HG03457 (cell line): ENCODE results near the gene CORO1A.
A peak's percentile ranks its signal among the peaks of the same experiment; 100 is the strongest.
"Not testable (repeated sequence)": the region's sequence is repeated elsewhere in the genome, so short reads cannot be mapped to it uniquely, and the experiment has no call there.

Experiments
- ATAC-seq: cut with Tn5 transposase; IDR thresholded peaks from one replicate; pipeline ENCODE4 v1.9.1; 2021; ENCODE audit warnings: moderate number of reproducible peaks; ENCODE audit not compliant: unreplicated experiment

CORO1A gene

DNA sequence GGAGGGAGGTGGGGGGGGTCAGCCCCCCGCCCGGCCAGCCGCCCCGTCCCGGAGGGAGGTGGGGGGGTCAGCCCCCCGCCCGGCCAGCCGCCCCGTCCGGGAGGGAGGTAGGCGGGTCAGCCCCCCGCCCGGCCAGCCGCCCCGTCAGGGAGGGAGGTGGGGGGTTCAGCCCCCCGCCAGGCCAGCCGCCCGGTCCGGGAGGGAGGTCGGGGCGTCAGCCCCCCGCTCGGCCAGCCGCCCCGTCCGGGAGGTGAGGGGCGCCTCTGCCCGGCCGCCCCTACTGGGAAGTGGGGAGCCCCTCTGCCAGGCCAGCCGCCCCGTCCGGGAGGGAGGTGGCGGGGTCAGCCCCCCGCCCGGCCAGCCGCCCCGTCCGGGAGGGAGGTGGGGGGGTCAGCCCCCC, 14.0 kb upstream of the CORO1A start:
- not testable (repeated sequence) for ATAC-seq

- ATAC-seq: not testable (repeated sequence)
Measured at GRCh38 chr16:30170145-30170544, 13.3 kb upstream of the CORO1A start.

DNA sequence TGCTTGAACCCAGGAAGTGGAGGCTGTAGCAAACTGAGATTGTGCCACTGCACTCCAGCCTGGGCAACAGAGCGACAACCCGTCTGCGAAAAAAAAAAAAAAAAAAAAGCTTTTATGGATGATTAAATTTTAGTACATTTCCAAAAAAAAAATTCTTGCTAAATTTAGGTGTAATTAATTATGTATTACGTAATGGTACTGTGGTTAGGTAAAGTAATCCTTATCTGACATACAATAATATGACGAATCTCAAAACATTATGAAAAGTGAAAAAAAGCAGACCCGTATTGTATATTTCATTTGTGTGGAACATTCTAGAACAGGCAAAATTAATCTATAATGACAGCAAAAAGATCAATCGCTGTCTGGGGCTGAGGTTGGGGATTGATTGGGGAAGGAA, 10.3 kb upstream of the CORO1A start:
- ATAC-seq: no peak

DNA sequence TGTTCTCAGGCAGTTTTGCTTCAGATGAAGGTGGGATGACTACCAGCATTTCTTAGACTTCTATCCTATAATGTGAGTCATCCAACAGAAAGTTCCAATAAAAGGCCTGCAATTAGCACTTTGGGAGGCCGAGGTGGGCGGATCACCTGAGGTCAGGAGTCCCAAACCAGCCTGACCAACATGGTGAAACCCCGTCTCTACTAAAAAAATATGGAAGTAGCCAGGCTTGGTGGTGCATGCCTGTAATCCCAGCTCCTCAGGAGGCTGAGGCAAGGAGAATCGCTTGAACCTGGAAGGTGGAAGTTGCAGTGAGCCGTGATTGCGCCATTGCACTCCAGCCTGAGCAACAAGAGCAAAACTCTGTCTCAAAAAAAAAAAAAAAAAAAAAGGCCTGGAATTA, 6.5 kb upstream of the CORO1A start:
- not testable (repeated sequence) for ATAC-seq

GRCh38 chr16:30179195-30179594, 4.2 kb upstream of the CORO1A start:
- ATAC-seq: no peak

DNA sequence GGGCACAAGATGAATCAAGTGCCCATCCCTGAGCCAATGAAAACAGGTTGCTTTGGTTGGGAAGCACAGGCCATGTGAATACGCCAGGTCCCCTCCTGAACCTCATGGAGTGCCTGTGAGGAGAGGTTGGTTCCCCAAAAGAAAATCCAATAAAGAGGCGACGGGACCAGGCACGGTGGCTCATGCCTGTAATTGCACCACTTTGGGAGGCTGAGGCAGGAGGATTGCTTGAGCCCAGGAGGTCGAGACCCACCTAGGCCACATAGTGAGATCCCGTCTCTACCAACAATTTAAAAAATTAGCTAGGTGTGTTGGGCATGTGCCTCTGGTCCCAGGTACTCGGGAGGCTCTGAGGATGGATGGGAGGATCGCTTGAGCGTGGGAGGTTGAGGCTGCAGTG, 3.5 kb upstream of the CORO1A start:
- no peak for ATAC-seq

DNA sequence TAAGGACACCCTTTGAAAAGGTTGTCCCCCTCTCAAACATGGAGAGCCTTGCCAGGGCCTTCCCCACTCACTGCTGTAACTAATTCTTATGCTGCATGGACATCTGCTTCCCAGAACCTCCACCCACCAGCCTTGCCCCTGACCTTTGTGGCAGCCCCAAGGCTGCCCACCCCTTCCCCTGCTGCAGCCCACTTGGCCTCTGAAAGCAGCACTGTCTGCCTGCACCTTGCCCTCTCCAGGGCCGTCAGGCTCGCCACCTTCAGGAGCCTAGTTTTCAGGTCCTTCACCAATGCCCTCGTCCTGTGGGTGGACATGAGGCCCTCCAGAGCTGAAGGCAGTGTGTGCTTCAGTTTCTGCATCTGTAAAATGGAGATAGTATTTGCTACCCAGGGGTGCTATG, 2.7 kb upstream of the CORO1A start:
- ATAC-seq: no peak

GRCh38 chr16:30184096-30184890, 891 bp downstream of the CORO1A start:
- no peak for ATAC-seq

- ATAC-seq: no peak
Measured at GRCh38 chr16:30184891-30185682, 1.7 kb downstream of the CORO1A start.

- no peak for ATAC-seq
Measured at GRCh38 chr16:30185683-30186421, 2.5 kb downstream of the CORO1A start.

DNA sequence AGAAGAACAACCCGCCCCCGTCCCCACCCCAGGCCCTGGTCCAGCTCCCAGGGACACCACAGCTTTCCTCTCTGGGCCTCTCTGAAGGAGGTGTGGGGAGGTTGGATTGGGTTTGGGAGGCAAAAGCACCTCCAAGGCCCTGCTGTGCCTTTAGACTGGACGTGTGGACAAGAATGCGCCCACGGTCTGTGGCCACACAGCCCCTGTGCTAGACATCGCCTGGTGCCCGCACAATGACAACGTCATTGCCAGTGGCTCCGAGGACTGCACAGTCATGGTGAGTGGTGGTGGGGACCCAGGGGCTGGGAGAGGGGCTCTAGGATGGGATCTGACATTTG, 3.0 kb downstream of the CORO1A start:
- ATAC-seq: no peak

DNA sequence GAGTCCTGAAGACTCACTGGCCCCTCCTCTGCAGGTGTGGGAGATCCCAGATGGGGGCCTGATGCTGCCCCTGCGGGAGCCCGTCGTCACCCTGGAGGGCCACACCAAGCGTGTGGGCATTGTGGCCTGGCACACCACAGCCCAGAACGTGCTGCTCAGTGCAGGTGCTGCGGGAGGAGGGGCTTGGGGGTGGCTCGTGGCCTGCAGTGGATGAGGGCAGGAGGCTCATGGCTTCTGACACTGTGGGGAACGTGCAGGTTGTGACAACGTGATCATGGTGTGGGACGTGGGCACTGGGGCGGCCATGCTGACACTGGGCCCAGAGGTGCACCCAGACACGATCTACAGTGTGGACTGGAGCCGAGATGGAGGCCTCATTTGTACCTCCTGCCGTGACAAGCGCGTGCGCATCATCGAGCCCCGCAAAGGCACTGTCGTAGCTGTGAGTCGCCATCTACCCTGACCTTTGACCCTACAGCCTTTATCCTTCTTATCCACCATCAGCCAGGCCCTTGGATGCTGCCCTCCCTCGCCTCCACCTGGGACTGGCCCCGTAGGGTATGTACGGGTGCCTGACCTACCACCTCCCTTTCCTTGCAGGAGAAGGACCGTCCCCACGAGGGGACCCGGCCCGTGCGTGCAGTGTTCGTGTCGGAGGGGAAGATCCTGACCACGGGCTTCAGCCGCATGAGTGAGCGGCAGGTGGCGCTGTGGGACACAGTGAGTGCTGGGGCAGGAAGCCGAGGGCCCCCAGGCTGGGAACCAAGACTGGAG, 3.6 kb downstream of the CORO1A start:
- ATAC-seq: no peak

GRCh38 chr16:30187556-30187865, 4.1 kb downstream of the CORO1A start:
- ATAC-seq: no peak

DNA sequence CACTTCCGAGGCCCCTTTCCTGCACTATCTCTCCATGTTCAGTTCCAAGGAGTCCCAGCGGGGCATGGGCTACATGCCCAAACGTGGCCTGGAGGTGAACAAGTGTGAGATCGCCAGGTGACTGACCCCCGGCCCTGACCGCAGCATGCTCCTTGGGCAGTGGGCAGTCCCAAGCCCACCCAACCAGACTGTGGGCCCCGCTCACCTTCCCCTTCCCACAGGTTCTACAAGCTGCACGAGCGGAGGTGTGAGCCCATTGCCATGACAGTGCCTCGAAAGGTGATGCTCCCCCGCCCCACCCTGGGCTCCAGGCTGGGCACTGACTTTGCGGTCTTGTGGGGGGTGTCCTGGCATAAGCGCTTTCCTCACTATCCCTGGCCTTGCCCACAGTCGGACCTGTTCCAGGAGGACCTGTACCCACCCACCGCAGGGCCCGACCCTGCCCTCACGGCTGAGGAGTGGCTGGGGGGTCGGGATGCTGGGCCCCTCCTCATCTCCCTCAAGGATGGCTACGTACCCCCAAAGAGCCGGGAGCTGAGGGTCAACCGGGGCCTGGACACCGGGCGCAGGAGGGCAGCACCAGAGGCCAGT, 4.7 kb downstream of the CORO1A start:
- no peak for ATAC-seq

- not testable (repeated sequence) for ATAC-seq
Measured at GRCh38 chr16:30191158-30191557, 7.8 kb downstream of the CORO1A start.

GRCh38 chr16:30193098-30193497, 9.7 kb downstream of the CORO1A start:
- peak; percentile 5 for ATAC-seq

DNA sequence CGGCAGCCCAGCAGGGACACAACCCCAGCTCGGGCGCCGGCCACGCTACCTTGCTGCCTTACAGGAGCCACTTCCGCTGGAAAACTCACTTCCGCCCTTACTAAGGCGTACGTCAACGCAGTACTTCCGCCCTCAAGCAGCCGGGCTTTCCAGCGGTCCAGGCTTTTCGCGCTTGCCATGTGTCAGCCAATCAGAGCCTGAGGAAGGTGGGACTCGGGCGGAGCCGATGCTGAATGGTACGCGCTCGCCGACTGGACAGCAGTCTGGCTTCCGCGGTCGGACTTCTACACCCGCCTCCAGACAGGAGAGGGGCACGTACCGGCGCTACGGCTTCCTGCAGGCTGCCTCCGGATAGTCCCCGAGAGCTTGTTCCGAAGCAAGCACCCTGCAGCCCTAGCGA, 10.2 kb downstream of the CORO1A start, which contains the start of the genes BOLA2B and SLX1A:
Gene BOLA2B (minus strand): TSS at position 52 of the 400 bp plus-strand sequence. CDS start 71 bp downstream, outside the sequence.
Gene SLX1A (plus strand): TSS at position 261 of the 400 bp plus-strand sequence. CDS start 210 bp downstream, outside the sequence.
- ATAC-seq: peak; percentile 61

- peak; percentile 46 for ATAC-seq
Measured at GRCh38 chr16:30194172-30194925, 10.9 kb downstream of the CORO1A start.

DNA sequence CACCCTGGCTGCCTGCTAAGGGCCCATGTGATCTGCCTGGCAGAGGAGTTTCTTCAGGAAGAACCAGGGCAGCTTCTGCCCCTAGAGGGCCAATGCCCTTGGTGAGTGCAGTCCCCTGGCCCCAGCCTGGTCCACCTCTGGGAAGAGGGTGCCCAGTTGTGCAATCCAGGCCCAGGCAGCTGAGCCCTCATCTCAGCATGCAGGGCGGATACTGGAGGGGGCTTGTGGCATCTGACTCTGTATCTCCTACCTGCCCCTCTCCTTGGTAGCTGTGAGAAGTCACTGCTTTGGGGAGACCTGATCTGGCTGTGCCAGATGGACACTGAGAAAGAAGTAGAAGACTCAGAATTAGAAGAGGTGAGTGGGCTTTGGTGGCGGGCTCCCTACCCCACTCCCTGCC, 13.6 kb downstream of the CORO1A start:
- ATAC-seq: not testable (repeated sequence)

- not testable (repeated sequence) for ATAC-seq
Measured at GRCh38 chr16:30199049-30199448, 15.6 kb downstream of the CORO1A start, which contains the start of gene SULT1A3. Gene SULT1A3 (plus strand): TSS chr16:30199255. CDS start chr16:30200729, 1,474 bp downstream.
